Tibial artery (tissue), 4 donors: ENCODE data around the gene SH3RF1.

Source experiments
- DNase-seq, 2 donors: peaks; one replicate each; pipeline ENCODE4 v3.0.0-alpha.2; 2019
- H3K27ac ChIP-seq, 2 donors: fragments of 200-600 bp; sonication (generic) in 1 of 2; 1 replicate in 1 of 2; 2 replicates in 1 of 2; pipeline ENCODE4 v1.5.1; 2018 to 2019; ENCODE audit warnings: mild to moderate bottlenecking in 1 of 2
- H3K27me3 ChIP-seq, 2 donors: fragments of 200-600 bp; sonication (generic) in 1 of 2; one replicate each; pipeline versions ENCODE4 v1.5.1 to v1.6.0; 2016 to 2019
- H3K36me3 ChIP-seq, 3 donors: fragments of 200-600 bp; sonication (generic) in 2 of 3; one replicate each; pipeline ENCODE4 v1.5.1; 2016 to 2019; ENCODE audit warnings: mild to moderate bottlenecking in 2 of 3
- H3K4me1 ChIP-seq, 4 donors: fragments of 200-600 bp; sonication (generic) in 2 of 4; 1 replicate in 3 of 4; 2 replicates in 1 of 4; pipeline ENCODE4 v1.5.1; 2016 to 2019
- H3K4me3 ChIP-seq, 2 donors: fragments of 200-600 bp; sonication (generic) in 1 of 2; 1 replicate in 1 of 2; 2 replicates in 1 of 2; pipeline ENCODE4 v1.5.1; 2018 to 2019; ENCODE audit warnings: mild to moderate bottlenecking in 2 of 2
- H3K9me3 ChIP-seq, 3 donors: fragments of 200-600 bp; sonication (generic) in 1 of 3; one replicate each; pipeline ENCODE4 v1.5.1; 2016 to 2019
- intact Hi-C: fragments of 100-400 bp; cut with DNase I; formaldehyde crosslinking; loops from one replicate; pipeline ENCODE4 v1.15.0; 2023; ENCODE audit warnings: low total_unique reads
- TF ChIP-seq, protein P1 (sequence below), 2 experiments: fragments of 200-600 bp in 1 of 2; fragments of 450-650 bp in 1 of 2; IDR thresholded peaks; one replicate each; pipeline ENCODE4 v1.5.1; 2017 to 2019; ENCODE audit warnings: antibody characterized with exemption in 2 of 2, mild to moderate bottlenecking in 1 of 2, moderate library complexity in 1 of 2

The SH3RF1 gene

GRCh38 chr4:169210504-169211118, 60.1 kb downstream of the SH3RF1 start:
- Histone ChIP-seq H3K9me3 (peaks cover 0 to 3% (median 0%) of the 10 kb centered on the region in 3 donors), H3K4me1 (peaks cover 0 to 41% (median 8%) of the 10 kb centered on the region in 4 donors), H3K36me3 (peaks cover 0 to 3% (median 0%) of the 10 kb centered on the region in 3 donors), H3K27me3 (no peaks in the 10 kb centered on the region), H3K4me3 (no peak overlapping the region), H3K27ac (no peak overlapping the region)
- TF ChIP-seq, protein P1, sequence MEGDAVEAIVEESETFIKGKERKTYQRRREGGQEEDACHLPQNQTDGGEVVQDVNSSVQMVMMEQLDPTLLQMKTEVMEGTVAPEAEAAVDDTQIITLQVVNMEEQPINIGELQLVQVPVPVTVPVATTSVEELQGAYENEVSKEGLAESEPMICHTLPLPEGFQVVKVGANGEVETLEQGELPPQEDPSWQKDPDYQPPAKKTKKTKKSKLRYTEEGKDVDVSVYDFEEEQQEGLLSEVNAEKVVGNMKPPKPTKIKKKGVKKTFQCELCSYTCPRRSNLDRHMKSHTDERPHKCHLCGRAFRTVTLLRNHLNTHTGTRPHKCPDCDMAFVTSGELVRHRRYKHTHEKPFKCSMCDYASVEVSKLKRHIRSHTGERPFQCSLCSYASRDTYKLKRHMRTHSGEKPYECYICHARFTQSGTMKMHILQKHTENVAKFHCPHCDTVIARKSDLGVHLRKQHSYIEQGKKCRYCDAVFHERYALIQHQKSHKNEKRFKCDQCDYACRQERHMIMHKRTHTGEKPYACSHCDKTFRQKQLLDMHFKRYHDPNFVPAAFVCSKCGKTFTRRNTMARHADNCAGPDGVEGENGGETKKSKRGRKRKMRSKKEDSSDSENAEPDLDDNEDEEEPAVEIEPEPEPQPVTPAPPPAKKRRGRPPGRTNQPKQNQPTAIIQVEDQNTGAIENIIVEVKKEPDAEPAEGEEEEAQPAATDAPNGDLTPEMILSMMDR (IDR thresholded peaks at IDR 0.05): no peak
- no peak for DNase-seq
- intact Hi-C loops: no loop called here

GRCh38 chr4:169209388-169209883, 61.3 kb downstream of the SH3RF1 start:
- Histone ChIP-seq H3K27ac (no peak overlapping the region), H3K4me3 (no peak overlapping the region), H3K9me3 (peaks cover 0 to 3% (median 0%) of the 10 kb centered on the region in 3 donors), H3K36me3 (peaks cover 0 to 3% (median 0%) of the 10 kb centered on the region in 3 donors), H3K27me3 (no peaks in the 10 kb centered on the region), H3K4me1 (peaks cover 0 to 52% (median 16%) of the 10 kb centered on the region in 4 donors)
- intact Hi-C loops: no loop called here
- TF ChIP-seq, protein P1 (IDR thresholded peaks at IDR 0.05): no peak
- DNase-seq: no peak

- peaks cover 0 to 62% (median 19%) of the 10 kb centered on the region in 4 donors for H3K4me1 ChIP-seq
- H3K4me3 ChIP-seq: no peak overlapping the region
- intact Hi-C loops: no loop called here
- H3K36me3 ChIP-seq: no peaks in the 10 kb centered on the region
- no peak overlapping the region for H3K27ac ChIP-seq
- no peaks in the 10 kb centered on the region for H3K9me3 ChIP-seq
- DNase-seq: no peak
- TF ChIP-seq, protein P1 (IDR thresholded peaks at IDR 0.05): no peak
- no peaks in the 10 kb centered on the region for H3K27me3 ChIP-seq
Observed at GRCh38 chr4:169208516-169208915, 62.2 kb downstream of the SH3RF1 start.

- intact Hi-C loops: no loop called here
- H3K4me1 ChIP-seq: peaks cover 0 to 63% (median 21%) of the 10 kb centered on the region in 4 donors
Observed at GRCh38 chr4:169208090-169208455, 62.7 kb downstream of the SH3RF1 start.

GRCh38 chr4:169207436-169208089, 63.2 kb downstream of the SH3RF1 start:
- no peaks in the 10 kb centered on the region for H3K9me3 ChIP-seq
- H3K4me1 ChIP-seq: peaks cover 0 to 63% (median 20%) of the 10 kb centered on the region in 4 donors
- TF ChIP-seq, protein P1 (IDR thresholded peaks at IDR 0.05): no peak

More at GRCh38 chr4:169208090-169208455, 62.7 kb downstream of the SH3RF1 start:
- no peak for DNase-seq
- no peaks in the 10 kb centered on the region for H3K36me3 ChIP-seq
- H3K4me3 ChIP-seq: no peak overlapping the region
- no peak overlapping the region for H3K27ac ChIP-seq
- no peaks in the 10 kb centered on the region for H3K27me3 ChIP-seq
- TF ChIP-seq, protein P1 (IDR thresholded peaks at IDR 0.05): no peak
- no peaks in the 10 kb centered on the region for H3K9me3 ChIP-seq

More at GRCh38 chr4:169207436-169208089, 63.2 kb downstream of the SH3RF1 start:
- Histone ChIP-seq H3K4me3 (no peak overlapping the region), H3K36me3 (no peaks in the 10 kb centered on the region), H3K27me3 (no peaks in the 10 kb centered on the region), H3K27ac (no peak overlapping the region)
- intact Hi-C loops: no loop called here
- no peak for DNase-seq
